G401.6 (cell line): ENCODE measurements around the gene BABAM2.
"Not testable (repeated sequence)": the region's sequence is repeated elsewhere in the genome, so short reads cannot be mapped to it uniquely, and the experiment has no call there.

Source experiments
- FAIRE-seq: peaks from 2 replicates; lab custom pipeline; 2012; peaks lifted over from hg19 to GRCh38; lab: Jason Lieb, UNC

The BABAM2 gene

DNA sequence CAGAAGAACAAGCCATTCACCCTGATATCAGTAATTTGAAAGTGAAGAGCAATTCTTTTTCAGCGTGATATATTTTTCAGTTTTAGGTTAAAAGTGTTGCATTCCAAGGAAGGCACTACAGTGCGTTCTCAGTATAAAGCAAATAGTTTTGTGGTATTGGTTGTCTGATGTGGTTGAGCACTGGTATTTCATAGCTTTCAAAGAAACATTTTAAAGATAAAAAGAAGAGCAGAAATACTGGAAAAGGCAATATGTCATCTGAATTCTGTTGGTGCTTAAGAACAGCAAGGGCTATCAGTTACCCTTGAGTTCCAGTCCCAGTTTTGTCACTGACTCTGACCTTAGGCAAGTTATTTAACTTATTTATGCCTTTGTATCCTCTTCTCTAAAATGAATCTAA lies 191.6 kb downstream of the BABAM2 start:
- no peak for FAIRE-seq

DNA sequence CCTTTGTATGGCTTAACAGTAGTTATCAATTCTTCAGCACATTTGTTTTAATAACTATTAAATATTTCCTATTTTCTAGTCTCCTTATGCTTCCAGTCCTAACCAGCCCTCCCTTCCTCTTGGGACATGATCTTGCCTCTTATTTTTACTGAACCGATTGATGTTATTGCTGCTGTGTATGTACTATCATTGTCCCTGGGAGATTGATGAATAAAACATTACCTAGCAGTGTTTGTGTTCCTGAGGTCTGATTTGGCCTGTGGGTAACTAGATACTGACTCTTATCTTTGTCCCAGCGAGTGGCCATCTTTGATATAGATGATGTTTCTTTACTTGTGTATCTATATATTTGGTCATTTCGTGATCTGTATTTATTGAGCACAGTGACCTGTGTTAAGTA lies 192.9 kb downstream of the BABAM2 start:
- no peak for FAIRE-seq

GRCh38 chr2:28084564-28084963 lies 194.0 kb downstream of the BABAM2 start:
- no peak for FAIRE-seq

DNA sequence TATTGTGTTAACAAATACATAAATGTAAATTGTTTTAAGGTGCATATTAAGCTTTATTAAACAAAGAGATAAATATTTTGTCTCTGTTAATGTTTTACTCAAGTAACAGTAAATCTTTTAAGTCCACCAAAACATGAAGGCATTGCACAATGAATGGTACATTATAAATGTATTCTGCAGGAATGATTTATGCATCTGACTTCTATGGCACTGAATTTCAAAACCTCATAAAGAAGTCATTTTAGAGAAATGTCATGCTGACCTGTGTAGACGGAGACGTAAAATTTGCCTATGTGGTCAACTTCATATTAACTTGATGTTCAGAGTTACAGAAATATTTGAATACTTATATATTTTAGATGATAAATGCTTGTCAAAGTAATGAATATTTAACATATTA lies 194.7 kb downstream of the BABAM2 start:
- peak; percentile 66 for FAIRE-seq

DNA sequence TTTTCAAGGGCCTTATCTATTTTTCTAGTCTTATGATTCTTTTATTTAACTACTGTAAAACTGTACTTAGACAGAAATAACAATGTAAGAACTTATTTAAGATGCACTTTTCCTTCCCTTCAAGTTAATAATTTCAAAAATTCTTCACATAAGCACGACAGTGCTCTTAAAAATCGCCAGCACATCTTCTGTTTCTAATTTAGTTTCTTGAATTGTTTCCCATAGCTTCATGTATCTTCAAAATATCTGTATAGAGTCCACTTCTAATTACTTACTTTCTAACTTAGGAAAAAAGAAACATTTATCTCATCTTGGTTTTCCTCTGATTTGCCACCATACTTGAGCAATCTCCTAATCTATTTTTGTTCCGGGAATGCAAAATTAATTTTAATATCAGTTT lies 196.1 kb downstream of the BABAM2 start:
- no peak for FAIRE-seq

GRCh38 chr2:28088970-28089369 lies 198.4 kb downstream of the BABAM2 start:
- no peak for FAIRE-seq

DNA sequence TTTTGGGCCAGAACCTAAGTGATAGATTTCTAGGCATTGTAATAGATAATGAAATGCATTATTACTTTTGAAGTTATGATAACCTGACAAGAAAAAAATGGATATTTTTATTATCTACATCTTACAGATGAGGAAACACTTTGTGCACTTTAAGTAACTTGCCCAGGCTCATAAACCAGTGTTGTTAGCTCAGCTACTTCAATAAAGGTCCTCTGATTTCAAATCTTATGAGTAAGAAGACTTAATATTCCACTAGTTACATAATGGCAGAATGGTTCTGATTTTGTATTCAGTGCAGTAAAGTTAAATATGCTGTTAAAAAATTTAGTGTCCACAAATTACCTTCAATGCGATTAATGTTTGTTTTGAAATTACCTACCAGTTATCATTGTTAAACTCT lies 199.0 kb downstream of the BABAM2 start:
- no peak for FAIRE-seq

DNA sequence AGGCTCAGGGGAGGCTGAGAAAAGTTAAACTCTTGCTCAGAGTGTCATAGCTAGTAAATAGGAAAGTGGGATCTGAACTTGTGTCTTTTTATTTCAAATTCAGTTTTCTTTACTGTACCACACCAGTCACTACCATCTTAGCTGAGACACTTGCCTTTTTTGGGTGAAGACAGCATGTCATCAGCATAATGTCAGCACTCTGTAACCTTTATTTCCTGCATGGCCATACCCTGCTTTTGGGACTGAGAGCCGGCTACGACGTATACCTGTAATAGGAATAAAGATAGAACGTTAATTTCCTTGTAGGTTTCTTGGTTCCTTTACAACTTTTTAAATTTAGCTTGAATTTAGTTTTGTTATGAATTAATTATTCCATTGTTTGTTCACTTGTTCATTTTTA lies 202.8 kb downstream of the BABAM2 start:
- no peak for FAIRE-seq

GRCh38 chr2:28093768-28094167 lies 203.2 kb downstream of the BABAM2 start:
- FAIRE-seq: no peak

DNA sequence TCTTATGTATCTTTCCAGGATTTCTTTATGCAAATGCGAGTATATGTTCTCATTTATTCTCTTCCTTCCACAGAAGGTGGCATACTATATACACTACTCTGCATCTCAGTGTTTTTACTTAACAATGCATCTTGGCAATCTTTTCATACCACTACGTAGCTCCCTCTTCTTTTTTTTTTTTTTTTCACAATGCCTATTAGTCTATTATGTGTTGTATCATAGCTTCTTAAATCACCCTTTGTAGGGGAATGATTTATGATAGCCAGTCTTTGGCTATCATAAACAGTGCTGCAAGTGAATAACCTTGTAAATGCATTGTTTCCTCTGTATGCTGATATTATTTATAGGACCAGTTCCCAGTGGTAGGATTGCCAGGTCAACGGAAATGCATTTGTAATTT lies 204.2 kb downstream of the BABAM2 start:
- no peak for FAIRE-seq

DNA sequence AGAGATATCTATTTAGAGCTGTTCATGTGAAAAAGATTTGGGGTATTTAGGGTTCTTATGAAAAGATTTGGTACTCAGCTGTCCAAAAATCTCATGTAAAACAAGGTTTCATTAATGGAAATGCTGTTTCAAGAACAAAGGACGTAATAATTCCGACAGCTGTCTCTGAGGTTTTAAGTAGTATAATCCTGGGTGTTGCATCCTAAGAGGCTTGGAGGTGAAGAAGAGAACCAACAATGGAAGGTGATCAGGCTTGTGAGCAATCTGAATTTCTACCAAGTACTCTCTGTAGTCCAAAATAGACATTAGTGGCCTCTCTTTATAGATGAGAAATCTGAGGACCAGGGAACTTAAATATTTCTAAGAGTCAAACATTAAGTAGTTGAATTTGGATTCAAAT lies 205.1 kb downstream of the BABAM2 start:
- no peak for FAIRE-seq

- no peak for FAIRE-seq
Measured at GRCh38 chr2:28096421-28096820, 205.9 kb downstream of the BABAM2 start.

- FAIRE-seq: no peak
Measured at GRCh38 chr2:28098501-28099225, 208.1 kb downstream of the BABAM2 start.

- FAIRE-seq: no peak
Measured at GRCh38 chr2:28101123-28101522, 210.6 kb downstream of the BABAM2 start.

DNA sequence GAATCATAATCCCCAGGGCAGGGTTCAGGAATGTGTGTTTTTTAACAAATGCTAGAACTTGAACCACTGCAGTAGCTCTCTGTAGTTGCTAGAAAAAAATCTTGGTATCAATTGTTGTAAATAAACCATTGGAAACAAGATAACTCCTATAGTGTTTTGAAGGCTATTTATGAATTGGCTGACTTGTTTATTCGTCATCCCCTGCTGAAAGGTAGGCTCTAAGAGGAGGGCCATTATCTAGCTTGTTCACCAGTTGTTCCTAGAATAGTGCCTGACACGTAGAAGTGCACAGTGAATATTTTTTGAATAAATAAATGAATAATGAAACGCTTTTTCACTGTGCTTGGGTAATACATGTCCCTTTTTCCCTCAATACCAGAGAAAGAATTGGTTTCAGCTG lies 211.4 kb downstream of the BABAM2 start:
- FAIRE-seq: no peak

DNA sequence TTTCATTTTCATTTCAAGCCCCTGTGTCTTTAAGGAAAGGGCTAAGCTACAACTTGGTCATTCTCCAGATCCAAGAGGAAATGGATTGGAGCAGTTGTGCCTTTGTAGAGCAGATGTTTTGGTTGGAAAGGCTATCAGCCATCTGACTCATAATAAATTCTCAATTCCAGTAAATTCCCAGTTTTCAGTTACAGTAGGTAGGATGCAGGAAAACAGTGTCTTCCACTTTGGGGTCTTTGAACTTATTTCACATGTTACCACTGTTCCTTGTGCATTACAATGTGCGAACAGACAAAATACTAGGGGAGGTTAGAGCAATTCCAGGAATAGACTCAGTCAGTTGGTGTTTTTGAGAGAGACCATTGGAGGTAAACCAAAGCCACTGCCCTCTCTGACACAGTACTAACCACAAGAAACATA lies 211.9 kb downstream of the BABAM2 start:
- no peak for FAIRE-seq

DNA sequence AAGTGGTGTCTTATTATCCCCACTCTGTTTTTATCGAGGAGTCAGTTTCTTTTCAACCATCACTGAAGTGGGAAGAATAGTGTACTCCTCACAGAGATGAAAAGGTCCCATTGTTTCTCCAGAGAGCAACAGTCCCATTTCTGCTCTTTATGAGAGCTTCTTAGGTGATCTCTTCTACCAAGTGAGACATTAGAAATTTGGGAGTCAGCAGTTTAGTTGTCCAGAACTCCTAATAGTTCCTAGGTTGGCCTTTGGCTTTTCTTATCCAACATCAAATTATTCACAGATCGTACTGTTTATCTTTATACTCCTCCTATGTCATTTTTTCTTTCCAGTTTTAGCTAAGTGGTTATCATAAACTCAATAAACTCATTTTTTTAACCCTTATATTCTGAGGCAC lies 213.1 kb downstream of the BABAM2 start:
- no peak for FAIRE-seq

DNA sequence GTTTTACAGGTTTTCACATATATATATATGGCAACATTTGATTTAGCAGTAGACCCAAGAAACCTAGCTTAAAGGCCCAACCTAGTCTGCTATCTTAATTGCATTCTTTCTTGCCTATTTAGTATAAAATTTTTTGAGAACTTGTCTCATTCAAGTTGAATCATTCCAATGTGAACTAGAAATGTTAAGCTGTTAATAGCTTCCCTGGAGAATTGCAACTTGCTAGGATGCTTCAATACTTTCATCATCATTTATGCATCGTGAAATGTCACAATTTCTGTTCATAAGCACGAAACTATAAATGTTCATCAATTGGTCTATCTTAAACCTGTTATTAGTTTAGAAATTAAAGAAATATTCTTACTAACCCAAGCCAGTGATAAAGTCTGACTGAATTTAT lies 217.6 kb downstream of the BABAM2 start:
- no peak for FAIRE-seq

DNA sequence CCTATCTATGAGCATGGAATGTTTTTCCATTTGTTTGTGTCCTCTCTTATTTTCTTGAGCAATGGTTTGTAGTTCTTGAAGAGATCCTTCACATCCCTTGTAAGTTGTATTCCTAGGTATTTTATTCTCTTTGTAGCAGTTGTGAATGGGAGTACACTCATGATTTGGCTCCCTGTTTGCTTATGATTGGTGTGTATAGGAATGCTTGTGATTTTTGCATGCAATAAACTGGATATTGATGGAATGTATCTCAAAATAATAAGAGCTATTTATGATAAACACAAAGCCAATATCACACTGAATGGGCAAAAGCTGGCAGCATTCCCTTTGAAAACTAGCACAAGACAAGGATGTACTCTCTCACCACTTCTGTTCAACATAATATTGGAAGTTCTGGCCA lies 223.2 kb downstream of the BABAM2 start:
- not testable (repeated sequence) for FAIRE-seq

- no peak for FAIRE-seq
Measured at GRCh38 chr2:28117104-28117596, 226.6 kb downstream of the BABAM2 start.

- no peak for FAIRE-seq
Measured at GRCh38 chr2:28119631-28120030, 229.1 kb downstream of the BABAM2 start.

- FAIRE-seq: no peak
Measured at GRCh38 chr2:28128281-28128950, 237.9 kb downstream of the BABAM2 start.

DNA sequence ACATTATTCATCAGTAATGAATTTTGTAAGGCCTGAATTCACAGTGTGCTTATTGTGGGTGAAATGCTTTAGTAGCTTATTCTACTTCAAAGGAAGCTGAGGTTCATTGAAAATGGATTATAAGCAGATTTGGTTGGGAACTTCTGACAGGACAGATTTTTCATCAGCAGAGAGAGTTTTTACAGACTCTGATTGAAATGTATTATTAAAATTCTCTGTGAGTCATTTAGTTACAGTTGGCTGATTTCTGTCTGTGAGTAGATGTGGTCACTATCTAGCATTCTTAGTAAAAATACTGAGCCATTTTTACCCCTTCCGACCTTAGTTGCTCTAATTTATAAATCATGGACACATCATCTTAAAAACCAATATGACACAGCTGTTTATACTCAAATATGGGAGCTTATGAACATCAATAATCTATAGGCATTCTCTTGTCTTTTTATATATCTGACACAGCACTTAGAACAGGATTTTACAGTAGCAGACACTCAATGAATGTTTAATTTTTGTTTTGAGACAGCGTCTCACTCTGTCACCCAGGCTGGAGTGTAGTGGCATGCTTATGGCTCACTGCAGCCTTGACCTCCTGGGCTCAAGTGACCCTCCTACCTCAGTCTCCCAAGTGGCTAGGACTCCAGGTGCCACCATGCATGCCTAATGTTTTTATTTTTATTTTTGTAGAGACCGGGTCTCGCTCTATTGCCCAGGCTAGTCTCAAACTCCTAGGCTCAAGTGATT lies 239.6 kb downstream of the BABAM2 start:
- no peak for FAIRE-seq
